PC-9 (cell line): ENCODE measurements around the gene CYTH2. TPM values are rescaled to one million over a fixed set of nuclear protein-coding genes. Genes with fewer than 3 reads are reported as not detected.

ENCODE experiments used
- BruUV-seq: library from RNA; stranded (reverse); fragments of 400-500 nt; replicated peaks from 2 replicates; lab custom pipeline; 2021; lab: Mats Ljungman, UMichigan
- CTCF ChIA-PET: fragments of 300-600 bp; sonication (Branson Sonifier 250); formaldehyde crosslinking; loops from one replicate; lab custom pipeline; 2022; ENCODE audit warnings: antibody characterized with exemption; lab: Charles Lee
- POLR2A ChIA-PET: fragments of 300-600 bp; sonication (Branson Sonifier 250); formaldehyde crosslinking; loops from one replicate; lab custom pipeline; 2022; ENCODE audit warnings: antibody characterized with exemption; ENCODE audit not compliant: unreplicated experiment; lab: Charles Lee
- DNase-seq, 2 experiments: peaks; one replicate each; pipeline versions ENCODE4 v3.0.0 to v3.0.0-alpha.2; 2015 to 2022; ENCODE audit warnings: mixed read lengths in 1 of 2
- H2AFZ ChIP-seq: fragments of 200-600 bp; sonication (generic); 2 replicates; pipeline ENCODE4 v1.8.1; 2017; ENCODE audit warnings: antibody characterized with exemption
- H3F3A ChIP-seq: fragments of 200-600 bp; sonication (generic); 2 replicates; pipeline ENCODE4 v1.8.1; 2017; ENCODE audit warnings: antibody characterized with exemption, mild to moderate bottlenecking, low read depth; ENCODE audit not compliant: insufficient read depth
- H3K27ac ChIP-seq: fragments of 200-600 bp; sonication (generic); 2 replicates; pipeline ENCODE4 v1.6.1; 2016; ENCODE audit warnings: mixed run types
- H3K27me3 ChIP-seq: fragments of 200-600 bp; sonication (generic); 2 replicates; pipeline ENCODE4 v1.6.1; 2016; ENCODE audit warnings: low read depth, mixed run types; ENCODE audit not compliant: insufficient read depth
- H3K36me3 ChIP-seq: fragments of 200-600 bp; sonication (generic); 2 replicates; pipeline ENCODE4 v1.6.1; 2016; ENCODE audit warnings: low read depth, mixed run types
- H3K4me1 ChIP-seq: fragments of 200-600 bp; sonication (generic); replicated peaks from 2 replicates; pipeline ENCODE4 v1.6.1; 2016; ENCODE audit warnings: mixed run types; ENCODE audit not compliant: insufficient read depth
- H3K4me2 ChIP-seq: fragments of 200-600 bp; sonication (generic); 2 replicates; pipeline ENCODE4 v1.6.1; 2017; ENCODE audit warnings: mixed run types
- H3K4me3 ChIP-seq: fragments of 200-600 bp; sonication (generic); 2 replicates; pipeline ENCODE4 v1.6.1; 2016; ENCODE audit warnings: mixed run types
- H3K79me2 ChIP-seq: fragments of 200-600 bp; sonication (generic); 2 replicates; pipeline ENCODE4 v1.6.1; 2017; ENCODE audit warnings: low read depth, mixed run types
- H3K9me2 ChIP-seq: fragments of 200-600 bp; sonication (generic); 2 replicates; pipeline ENCODE4 v1.8.1; 2017; ENCODE audit warnings: mild to moderate bottlenecking; ENCODE audit not compliant: insufficient read depth
- H3K9me3 ChIP-seq: fragments of 200-600 bp; sonication (generic); 2 replicates; pipeline ENCODE4 v1.8.1; 2016; ENCODE audit warnings: low read depth; ENCODE audit not compliant: insufficient read depth
- H4K20me1 ChIP-seq: fragments of 200-600 bp; sonication (generic); 2 replicates; pipeline ENCODE4 v1.8.1; 2017; ENCODE audit not compliant: insufficient read depth
- CTCF ChIP-seq: fragments of 200-600 bp; sonication (generic); conservative IDR thresholded peaks from 2 replicates; pipeline ENCODE4 v1.6.1; 2017; ENCODE audit warnings: mixed run types, antibody characterized with exemption, mild to moderate bottlenecking, moderate library complexity
- EZH2 ChIP-seq: fragments of 200-600 bp; sonication (generic); IDR thresholded peaks from 2 replicates; pipeline ENCODE4 v1.8.0; 2017; ENCODE audit warnings: antibody characterized with exemption, low read depth
- intact Hi-C: fragments of 100-400 bp; cut with micrococcal nuclease; formaldehyde crosslinking; loops from one replicate; pipeline ENCODE4 v1.10.0; 2022; ENCODE audit not compliant: unreplicated experiment
- total RNA-seq: library from RNA; stranded (reverse); gene quantifications from 2 replicates; pipeline ENCODE4 v1.2.3, GENCODE V29; 2021

CYTH2 gene
- total RNA-seq, 1 experiment from 2014 or later = 74.4 TPM

GRCh38 chr19:48492925-48493717 is 24.0 kb downstream of the CYTH2 start:
- TF ChIP-seq CTCF (no peak), EZH2 (no peak)
- Histone ChIP-seq H3K36me3 (no peaks in the 10 kb centered on the region), H4K20me1 (no peaks in the 10 kb centered on the region), H3F3A (peaks cover 62% of the 10 kb centered on the region), H3K4me3 (peak overlapping the region; percentile 77; the same call in 1 of the 2 replicates), H3K79me2 (peaks cover 15% of the 10 kb centered on the region; the same call in 1 of the 2 replicates), H3K4me1 (peaks cover 39% of the 10 kb centered on the region), H3K9me2 (no peaks in the 10 kb centered on the region), H3K4me2 (peak overlapping the region; percentile 66), H3K27ac (peak overlapping the region; percentile 62), H3K27me3 (no peaks in the 10 kb centered on the region), H3K9me3 (no peaks in the 10 kb centered on the region), H2AFZ (peak overlapping the region; percentile 77; the same call in 1 of the 2 replicates)
- POLR2A ChIA-PET = interaction anchor here (0.5 to 1.5 kb wide), 21 partner anchors 9 to 844 kb away, joined by 3 to 46 read pairs (median 7); partner anchors contain the start of genes KDELR1, RPL18, SPHK2 and SYNGR4
- intact Hi-C loops = loop anchor here (1.0 to 2.0 kb wide), 3 partner anchors 8 to 220 kb away; partner anchors contain the start of gene CYTH2
- CTCF ChIA-PET = interaction anchor here (0.5 to 1.7 kb wide), 11 partner anchors 9 to 527 kb away, joined by 3 to 17 read pairs (median 5); partner anchors contain the start of genes GYS1 and RUVBL2
- peak; percentile 95 to 99 for DNase-seq
- BruUV-seq = no TSS peak

- peaks cover 15% of the 10 kb centered on the region; the same call in 1 of the 2 replicates for H3K79me2 ChIP-seq
- TF ChIP-seq EZH2 (no peak), CTCF (no peak)
- no peaks in the 10 kb centered on the region for H3K9me2 ChIP-seq
- H3F3A ChIP-seq = peaks cover 55% of the 10 kb centered on the region
- peak overlapping the region; percentile 77 for H3K4me3 ChIP-seq
- peaks cover 31% of the 10 kb centered on the region for H3K4me1 ChIP-seq
- no peaks in the 10 kb centered on the region for H4K20me1 ChIP-seq
- DNase-seq = no peak
- peak overlapping the region; percentile 77; the same call in 1 of the 2 replicates for H2AFZ ChIP-seq
- H3K4me2 ChIP-seq = peak overlapping the region; percentile 88
- intact Hi-C loops = loop anchor here (1.0 to 2.0 kb wide), 3 partner anchors 7 to 221 kb away; partner anchors contain the start of gene CYTH2
- H3K9me3 ChIP-seq = no peaks in the 10 kb centered on the region
- no peaks in the 10 kb centered on the region for H3K36me3 ChIP-seq
- H3K27me3 ChIP-seq = no peaks in the 10 kb centered on the region
- POLR2A ChIA-PET = interaction anchor here (0.5 to 1.5 kb wide), 13 partner anchors 8 to 407 kb away, joined by 3 to 46 read pairs (median 7); partner anchors contain the start of genes KDELR1, SYNGR4 and TMEM143
- CTCF ChIA-PET = interaction anchor here (0.5 to 1.7 kb wide), 10 partner anchors 11 to 680 kb away, joined by 3 to 17 read pairs (median 5); partner anchors contain the start of genes GYS1 and RUVBL2
- peak overlapping the region; percentile 62 for H3K27ac ChIP-seq
- no TSS peak for BruUV-seq
Measured at GRCh38 chr19:48493718-48494401, 24.7 kb downstream of the CYTH2 start.

- Histone ChIP-seq H3K4me3 (no peak overlapping the region), H3F3A (peaks cover 41% of the 10 kb centered on the region), H3K27ac (peak overlapping the region; percentile 39; the same call in 1 of the 2 replicates), H3K9me2 (no peaks in the 10 kb centered on the region), H3K9me3 (no peaks in the 10 kb centered on the region), H3K4me2 (peak overlapping the region; percentile 88; the same call in 1 of the 2 replicates), H3K79me2 (peaks cover 18% of the 10 kb centered on the region; the same call in 1 of the 2 replicates), H4K20me1 (no peaks in the 10 kb centered on the region), H3K4me1 (peaks cover 21% of the 10 kb centered on the region), H3K27me3 (no peaks in the 10 kb centered on the region), H3K36me3 (no peaks in the 10 kb centered on the region), H2AFZ (no peak overlapping the region)
- CTCF ChIA-PET = no interaction called here
- TF ChIP-seq EZH2 (no peak), CTCF (no peak)
- BruUV-seq = no TSS peak
- DNase-seq = no peak
- POLR2A ChIA-PET = no interaction called here
- intact Hi-C loops = no loop called here
Measured at GRCh38 chr19:48495396-48495795, 26.2 kb downstream of the CYTH2 start.
